HL-60 (cell line): Measurements from ENCODE around the gene LDLR.

Source experiments
- DNase-seq, 2 experiments: peaks; one replicate each; pipeline ENCODE4 v3.0.0-alpha.2; 2010 to 2020; ENCODE audit warnings: low read depth in 1 of 2, low spot score in 1 of 2
- H3K27ac ChIP-seq: fragments of 250-450 bp; sonication (Bioruptor Pico); replicated peaks from 2 replicates; pipeline ENCODE4 v1.5.1; 2020; ENCODE audit warnings: mild to moderate bottlenecking, moderate library complexity
- H3K27me3 ChIP-seq: fragments of 250-450 bp; sonication (Bioruptor Pico); 2 replicates; pipeline ENCODE4 v1.5.1; 2021; ENCODE audit warnings: mild to moderate bottlenecking, moderate library complexity; ENCODE audit not compliant: insufficient read depth, poor library complexity, severe bottlenecking
- H3K4me3 ChIP-seq: replicated peaks from 2 replicates; pipeline ENCODE4 v1.5.1; 2011; ENCODE audit warnings: mild to moderate bottlenecking, control low read depth, low read length; ENCODE audit not compliant: insufficient read depth
- CTCF ChIP-seq: IDR thresholded peaks from one replicate; pipeline ENCODE4 v1.5.1; 2011; ENCODE audit warnings: low read length, control low read depth, inconsistent platforms; ENCODE audit not compliant: insufficient read depth
- GABPA ChIP-seq: IDR thresholded peaks from 2 replicates; pipeline ENCODE4 v1.6.1; 2012; ENCODE audit warnings: low read depth
- POLR2AphosphoS5 ChIP-seq: IDR thresholded peaks from 2 replicates; pipeline ENCODE4 v1.6.1; 2012; ENCODE audit warnings: low read depth
- REST ChIP-seq: IDR thresholded peaks from 2 replicates; pipeline ENCODE4 v1.6.1; 2012; ENCODE audit warnings: low read depth; ENCODE audit not compliant: insufficient replicate concordance
- SPI1 ChIP-seq: IDR thresholded peaks from 2 replicates; pipeline ENCODE4 v1.6.1; 2012; ENCODE audit warnings: low read depth, mild to moderate bottlenecking, borderline replicate concordance

LDLR gene

GRCh38 chr19:11131471-11131870 lies 42.2 kb downstream of the LDLR start:
- no peak overlapping the region for H3K4me3 ChIP-seq
- H3K27me3 ChIP-seq = no peaks in the 10 kb centered on the region
- H3K27ac ChIP-seq = no peak overlapping the region
- TF ChIP-seq GABPA (no peak), SPI1 (no peak), POLR2AphosphoS5 (no peak), REST (no peak), CTCF (no peak)
- no peak for DNase-seq

- no peak overlapping the region for H3K27ac ChIP-seq
- no peak for TF ChIP-seq GABPA
- TF ChIP-seq REST = no peak
- TF ChIP-seq POLR2AphosphoS5 = no peak
- TF ChIP-seq CTCF = no peak
- TF ChIP-seq SPI1 = no peak
Observed at GRCh38 chr19:11136400-11137101, 47.3 kb downstream of the LDLR start.

GRCh38 chr19:11137542-11138384 lies 48.5 kb downstream of the LDLR start:
- TF ChIP-seq SPI1 (peak; percentile 79; the same call in 1 of the 2 replicates), GABPA (no peak), CTCF (peak; percentile 57), POLR2AphosphoS5 (no peak), REST (no peak)
- Histone ChIP-seq H3K4me3 (peak overlapping the region; percentile 37), H3K27ac (no peak overlapping the region), H3K27me3 (no peaks in the 10 kb centered on the region)
- peak; percentile 41 to 64 for DNase-seq

More at GRCh38 chr19:11136400-11137101, 47.3 kb downstream of the LDLR start:
- Histone ChIP-seq H3K4me3 (no peak overlapping the region), H3K27me3 (no peaks in the 10 kb centered on the region)
- DNase-seq = peak in 1 of 2 experiments; percentile 23
